Measurements from ENCODE around the gene GPAT2. TPM values are rescaled to one million over a fixed set of nuclear protein-coding genes. Genes with fewer than 3 reads are reported as not detected.

The GPAT2 gene
- total and polyA plus RNA-seq, 2 experiments from 2014 or later: 0.65 to 0.71 TPM

Small RNA genes within 50 kb of the gene (small RNA-seq; reads per million reads assigned to genes)
- not detected for gene RN7SL210P (ENCODE audit: low read depth, low replicate concordance)

Other genes starting within 250 kb of the GPAT2 start
- 12.2 and 22.5 TPM in 2 replicates for gene ANKRD36C, start 43.1 kb downstream of the GPAT2 start, total RNA-seq (2014; rRNA removed; shearing (Covaris generic))
- gene ANKRD36C, start 43.1 kb downstream of the GPAT2 start, polyA plus RNA-seq (2016; fragmentation: Nextera tagmentation; extraction: Ambion mirVana): 10.0 and 15.4 TPM in 2 replicates
- gene ADRA2B, start 81.7 kb upstream of the GPAT2 start, total RNA-seq (2014; rRNA removed; shearing (Covaris generic)): not detected in 2 replicates
- not detected in 2 replicates for gene ADRA2B, start 81.7 kb upstream of the GPAT2 start, polyA plus RNA-seq (2016; fragmentation: Nextera tagmentation; extraction: Ambion mirVana)
- gene ASTL, start 103.6 kb upstream of the GPAT2 start, total RNA-seq (2014; rRNA removed; shearing (Covaris generic)): 0.25 TPM in 1 of 2 replicates, not detected in the other
- not detected in 2 replicates for gene ASTL, start 103.6 kb upstream of the GPAT2 start, polyA plus RNA-seq (2016; fragmentation: Nextera tagmentation; extraction: Ambion mirVana)
- 2.4 and 8.8 TPM in 2 replicates for gene DUSP2, start 110.5 kb upstream of the GPAT2 start, total RNA-seq (2014; rRNA removed; shearing (Covaris generic))
- 3.1 and 3.3 TPM in 2 replicates for gene DUSP2, start 110.5 kb upstream of the GPAT2 start, polyA plus RNA-seq (2016; fragmentation: Nextera tagmentation; extraction: Ambion mirVana)
- 120 and 129 TPM in 2 replicates for gene STARD7, start 173.9 kb upstream of the GPAT2 start, total RNA-seq (2014; rRNA removed; shearing (Covaris generic))
- gene STARD7, start 173.9 kb upstream of the GPAT2 start, polyA plus RNA-seq (2016; fragmentation: Nextera tagmentation; extraction: Ambion mirVana): 93.3 and 94.2 TPM in 2 replicates
- gene TMEM127, start 231.1 kb upstream of the GPAT2 start, total RNA-seq (2014; rRNA removed; shearing (Covaris generic)): 43.6 and 46.8 TPM in 2 replicates
- gene TMEM127, start 231.1 kb upstream of the GPAT2 start, polyA plus RNA-seq (2016; fragmentation: Nextera tagmentation; extraction: Ambion mirVana): 33.4 and 34.0 TPM in 2 replicates
- gene CIAO1, start 231.3 kb upstream of the GPAT2 start, total RNA-seq (2014; rRNA removed; shearing (Covaris generic)): 110 and 126 TPM in 2 replicates
- gene CIAO1, start 231.3 kb upstream of the GPAT2 start, polyA plus RNA-seq (2016; fragmentation: Nextera tagmentation; extraction: Ambion mirVana): 69.3 and 71.1 TPM in 2 replicates

Measured in GM23248 (cell line).